CD4-positive, alpha-beta memory T cell (primary cell): Measurements from ENCODE around the gene RB1. TPM values are rescaled to one million over a fixed set of nuclear protein-coding genes. Genes with fewer than 3 reads are reported as not detected.
"Not testable (repeated sequence)": the region's sequence is repeated elsewhere in the genome, so short reads cannot be mapped to it uniquely, and the experiment has no call there.

Source experiments
- CTCF ChIA-PET: fragments of 350-600 bp; sonication (Branson Sonifier 250); formaldehyde crosslinking; loops from one replicate; lab custom pipeline; 2021; ENCODE audit warnings: inconsistent platforms; ENCODE audit not compliant: partially characterized antibody; lab: Charles Lee
- POLR2A ChIA-PET: fragments of 350-600 bp; sonication (Branson Sonifier 250); formaldehyde crosslinking; loops from one replicate; lab custom pipeline; 2021; ENCODE audit not compliant: partially characterized antibody; lab: Charles Lee
- DNase-seq, 5 donors: peaks; one replicate each; pipeline versions ENCODE4 v3.0.0 to v3.0.0-alpha.2; 2020 to 2022; ENCODE audit warnings: mixed read lengths in 1 of 5
- H3K27ac ChIP-seq: one replicate; pipeline ENCODE4 v1.7.0; 2013; ENCODE audit warnings: low read depth, low read length
- H3K27me3 ChIP-seq: 2 replicates; pipeline ENCODE4 v1.7.0; 2013; ENCODE audit warnings: mild to moderate bottlenecking, low read length, moderate library complexity; ENCODE audit not compliant: insufficient read depth
- H3K36me3 ChIP-seq: 2 replicates; pipeline ENCODE4 v1.7.0; 2013; ENCODE audit warnings: mild to moderate bottlenecking, low read length, moderate library complexity; ENCODE audit not compliant: insufficient read depth
- H3K4me1 ChIP-seq: 2 replicates; pipeline ENCODE4 v1.7.0; 2013; ENCODE audit warnings: mild to moderate bottlenecking, low read length, moderate library complexity; ENCODE audit not compliant: insufficient read depth
- H3K4me3 ChIP-seq, 2 donors: one replicate each; pipeline ENCODE4 v1.7.0; 2013; ENCODE audit warnings: low read length in 2 of 2, mild to moderate bottlenecking in 1 of 2
- H3K9me3 ChIP-seq, 2 donors: one replicate each; pipeline ENCODE4 v1.7.0; 2013; ENCODE audit warnings: low read length in 2 of 2, control low read depth in 1 of 2; ENCODE audit not compliant: control insufficient read depth in 1 of 2
- H3K27ac Mint-ChIP-seq, 7 donors: one replicate each; pipeline ENCODE4 v1.8.0; 2020 to 2021; ENCODE audit warnings: mixed read lengths in 7 of 7, mild to moderate bottlenecking in 6 of 7, inconsistent platforms in 3 of 7, moderate library complexity in 3 of 7
- H3K27me3 Mint-ChIP-seq, 2 donors: one replicate each; pipeline ENCODE4 v1.8.0; 2020 to 2021; ENCODE audit warnings: mixed read lengths in 2 of 2
- H3K36me3 Mint-ChIP-seq, 2 donors: one replicate each; pipeline ENCODE4 v1.8.0; 2020 to 2021; ENCODE audit warnings: mixed read lengths in 2 of 2, inconsistent platforms in 1 of 2, mild to moderate bottlenecking in 1 of 2
- H3K4me1 Mint-ChIP-seq, 4 donors: one replicate each; pipeline ENCODE4 v1.8.0; 2020 to 2021; ENCODE audit warnings: mixed read lengths in 4 of 4, mild to moderate bottlenecking in 1 of 4
- H3K4me3 Mint-ChIP-seq, 8 donors: one replicate each; pipeline ENCODE4 v1.8.0; 2020 to 2021; ENCODE audit warnings: mixed read lengths in 8 of 8, mild to moderate bottlenecking in 7 of 8, moderate library complexity in 6 of 8, inconsistent platforms in 3 of 8
- H3K9me3 Mint-ChIP-seq, 8 donors: one replicate each; pipeline ENCODE4 v1.8.0; 2020 to 2021; ENCODE audit warnings: mixed read lengths in 8 of 8, mild to moderate bottlenecking in 5 of 8, inconsistent platforms in 3 of 8, moderate library complexity in 1 of 8
- intact Hi-C: fragments of 100-400 bp; cut with micrococcal nuclease; formaldehyde crosslinking; loops from one replicate; pipeline ENCODE4 v1.15.1; 2023
- polyA plus RNA-seq, 2 donors: library from polyadenylated mRNA; unstranded; fragments of 300-500 nt; fragmentation: Illumina TruSeq; gene quantifications; one replicate each; pipeline ENCODE4 v1.2.3, GENCODE V29; 2021
- total RNA-seq, 2 experiments: library from RNA; stranded (reverse); gene quantifications; one replicate each; pipeline ENCODE4 v1.2.3, GENCODE V29; 2021

Gene RB1
- total and polyA plus RNA-seq, 4 experiments from 2014 or later: 14.9 to 26.0 (median 20.1) TPM

GRCh38 chr13:48333976-48334375, 30.4 kb downstream of the RB1 start:
- Mint-ChIP-seq H3K9me3 (peaks cover 0 to 2% (median 0%) of the 10 kb centered on the region in 8 donors), H3K4me1 (peaks cover 6 to 16% (median 10%) of the 10 kb centered on the region in 4 donors), H3K4me3 (no peak overlapping the region), H3K36me3 (peaks cover 6 to 13% of the 10 kb centered on the region in 2 donors), H3K27ac (no peak overlapping the region), H3K27me3 (no peaks in the 10 kb centered on the region)
- H3K4me3 ChIP-seq: no peak overlapping the region
- no peak for DNase-seq
- H3K36me3 ChIP-seq: no peaks in the 10 kb centered on the region
- H3K4me1 ChIP-seq: peaks cover 8% of the 10 kb centered on the region
- intact Hi-C loops: loop anchor here (1.0 to 2.0 kb wide), 6 partner anchors 67 to 435 kb away; no protein-coding TSS in a partner anchor
- ChIA-PET POLR2A (interaction anchor here (0.9 to 3.4 kb wide), 3 partner anchors 207 to 435 kb away, joined by 3 to 21 read pairs (median 8); no protein-coding TSS in a partner anchor), CTCF (interaction anchor here (0.9 to 8.1 kb wide), 21 partner anchors 11 to 442 kb away, joined by 3 to 238 read pairs (median 5); partner anchors contain the start of genes ITM2B, MED4 and RCBTB2)
- no peak overlapping the region for H3K27ac ChIP-seq
- H3K9me3 ChIP-seq: no peaks in the 10 kb centered on the region
- no peaks in the 10 kb centered on the region for H3K27me3 ChIP-seq

- DNase-seq: peak in 4 of 5 donors; percentile 50 to 55 (median 52)
- no peaks in the 10 kb centered on the region for H3K27me3 ChIP-seq
- H3K4me3 ChIP-seq: no peak overlapping the region
- H3K27me3 Mint-ChIP-seq: no peaks in the 10 kb centered on the region
- peaks cover 6 to 16% (median 10%) of the 10 kb centered on the region in 4 donors for H3K4me1 Mint-ChIP-seq
- no peak overlapping the region for H3K27ac ChIP-seq
- ChIA-PET POLR2A (interaction anchor here (1.1 to 3.4 kb wide), 3 partner anchors 207 to 245 kb away, joined by 3 to 21 read pairs (median 8); partner anchors contain the start of gene MED4), CTCF (interaction anchor here (0.9 to 8.1 kb wide), 22 partner anchors 23 to 442 kb away, joined by 3 to 238 read pairs (median 5); partner anchors contain the start of genes ITM2B, MED4 and RCBTB2)
- no peaks in the 10 kb centered on the region for H3K36me3 ChIP-seq
- H3K9me3 Mint-ChIP-seq: peaks cover 0 to 2% (median 0%) of the 10 kb centered on the region in 8 donors
- H3K9me3 ChIP-seq: no peaks in the 10 kb centered on the region
- intact Hi-C loops: loop anchor here (1.0 to 2.0 kb wide), 6 partner anchors 67 to 435 kb away; no protein-coding TSS in a partner anchor
- H3K4me3 Mint-ChIP-seq: no peak overlapping the region
- H3K36me3 Mint-ChIP-seq: peaks cover 6 to 12% of the 10 kb centered on the region in 2 donors
- peaks cover 8% of the 10 kb centered on the region for H3K4me1 ChIP-seq
- H3K27ac Mint-ChIP-seq: peak overlapping the region in 1 of 7 donors; percentile 13
These were observed 31.1 kb downstream of the RB1 start for GRCh38 chr13:48334534-48335127.

GRCh38 chr13:48339198-48339597, 35.6 kb downstream of the RB1 start:
- H3K4me1 ChIP-seq, H3K36me3 ChIP-seq, intact Hi-C loops, H3K4me3 ChIP-seq, DNase-seq, H3K4me3 Mint-ChIP-seq, H3K9me3 ChIP-seq, H3K9me3 Mint-ChIP-seq, H3K27me3 ChIP-seq, POLR2A ChIA-PET, H3K27ac ChIP-seq, H3K27ac Mint-ChIP-seq, H3K27me3 Mint-ChIP-seq: not testable (repeated sequence)
- CTCF ChIA-PET: interaction anchor here (1.0 kb wide), 1 partner anchor 241 kb away, joined by 3 read pairs; no protein-coding TSS in a partner anchor
- Mint-ChIP-seq H3K4me1 (peaks cover 6 to 10% (median 7%) of the 10 kb centered on the region in 4 donors), H3K36me3 (peaks cover 10 to 19% of the 10 kb centered on the region in 2 donors)

- ChIA-PET CTCF (interaction anchor here (0.9 kb wide), 1 partner anchor 238 kb away, joined by 3 read pairs; no protein-coding TSS in a partner anchor), POLR2A (no interaction called here)
- no peak overlapping the region for H3K4me3 Mint-ChIP-seq
- no peaks in the 10 kb centered on the region for H3K36me3 ChIP-seq
- peaks cover 0 to 5% (median 1%) of the 10 kb centered on the region in 4 donors for H3K4me1 Mint-ChIP-seq
- H3K9me3 ChIP-seq: no peaks in the 10 kb centered on the region
- H3K27ac Mint-ChIP-seq: peak overlapping the region in 1 of 7 donors; percentile 74
- H3K9me3 Mint-ChIP-seq: peaks cover 0 to 1% (median 0%) of the 10 kb centered on the region in 8 donors
- no peaks in the 10 kb centered on the region for H3K27me3 Mint-ChIP-seq
- no peak overlapping the region for H3K27ac ChIP-seq
- H3K36me3 Mint-ChIP-seq: peaks cover 24 to 38% of the 10 kb centered on the region in 2 donors
- H3K27me3 ChIP-seq: no peaks in the 10 kb centered on the region
- intact Hi-C loops: no loop called here
- DNase-seq: no peak
- no peak overlapping the region for H3K4me3 ChIP-seq
- no peaks in the 10 kb centered on the region for H3K4me1 ChIP-seq
These were observed 40.7 kb downstream of the RB1 start for GRCh38 chr13:48344264-48344663.

- Histone ChIP-seq H3K4me3 (no peak overlapping the region), H3K27ac (no peak overlapping the region), H3K36me3 (no peaks in the 10 kb centered on the region), H3K4me1 (no peaks in the 10 kb centered on the region), H3K27me3 (no peaks in the 10 kb centered on the region), H3K9me3 (no peaks in the 10 kb centered on the region)
- Mint-ChIP-seq H3K27me3 (no peaks in the 10 kb centered on the region), H3K4me3 (no peak overlapping the region), H3K4me1 (peaks cover 0 to 4% (median 2%) of the 10 kb centered on the region in 4 donors), H3K36me3 (peaks cover 43 to 51% of the 10 kb centered on the region in 2 donors), H3K9me3 (peaks cover 0 to 11% (median 8%) of the 10 kb centered on the region in 8 donors), H3K27ac (no peak overlapping the region)
- no peak for DNase-seq
- CTCF ChIA-PET: no interaction called here
- POLR2A ChIA-PET: no interaction called here
- intact Hi-C loops: no loop called here
These were observed 43.0 kb downstream of the RB1 start for GRCh38 chr13:48346583-48346982.

GRCh38 chr13:48349525-48349924, 46.0 kb downstream of the RB1 start:
- H3K4me3 Mint-ChIP-seq: no peak overlapping the region
- no peaks in the 10 kb centered on the region for H3K27me3 Mint-ChIP-seq
- Histone ChIP-seq H3K27me3 (no peaks in the 10 kb centered on the region), H3K4me1 (no peaks in the 10 kb centered on the region), H3K36me3 (no peaks in the 10 kb centered on the region), H3K27ac (no peak overlapping the region), H3K9me3 (no peaks in the 10 kb centered on the region), H3K4me3 (no peak overlapping the region)
- intact Hi-C loops: no loop called here
- peaks cover 56 to 74% of the 10 kb centered on the region in 2 donors for H3K36me3 Mint-ChIP-seq
- ChIA-PET POLR2A (no interaction called here), CTCF (no interaction called here)
- no peak for DNase-seq
- peaks cover 0 to 35% (median 24%) of the 10 kb centered on the region in 8 donors for H3K9me3 Mint-ChIP-seq
- peaks cover 0 to 4% (median 1%) of the 10 kb centered on the region in 4 donors for H3K4me1 Mint-ChIP-seq
- no peak overlapping the region for H3K27ac Mint-ChIP-seq

- POLR2A ChIA-PET: no interaction called here
- no peak for DNase-seq
- Histone ChIP-seq H3K4me3 (no peak overlapping the region), H3K36me3 (no peaks in the 10 kb centered on the region), H3K27me3 (no peaks in the 10 kb centered on the region), H3K4me1 (no peaks in the 10 kb centered on the region), H3K9me3 (no peaks in the 10 kb centered on the region), H3K27ac (no peak overlapping the region)
- Mint-ChIP-seq H3K27me3 (no peaks in the 10 kb centered on the region), H3K36me3 (peaks cover 52 to 69% of the 10 kb centered on the region in 2 donors), H3K9me3 (peaks cover 0 to 36% (median 31%) of the 10 kb centered on the region in 8 donors), H3K4me3 (no peak overlapping the region), H3K27ac (no peak overlapping the region), H3K4me1 (peaks cover 3 to 10% (median 5%) of the 10 kb centered on the region in 4 donors)
- CTCF ChIA-PET: no interaction called here
- intact Hi-C loops: no loop called here
These were observed 50.0 kb downstream of the RB1 start for GRCh38 chr13:48353590-48353989.
